ENCODE results near the gene ZCCHC4. TPM values are rescaled to one million over a fixed set of nuclear protein-coding genes. Genes with fewer than 3 reads are reported as not detected.

Gene ZCCHC4
- total and polyA plus RNA-seq, 2 of the 4 experiments (the other 2 are of a cell fraction) = 7.9 to 8.1 TPM

Other genes with a start within 250 kb of the ZCCHC4 start
- 5.0 and 6.7 TPM in 2 replicates for gene SEPSECS, start 152.3 kb upstream of the ZCCHC4 start, total RNA-seq (2012; rRNA removed)
- gene SEPSECS, start 152.3 kb upstream of the ZCCHC4 start, polyA plus RNA-seq (2012; rRNA removed) = 1.2 and 1.7 TPM in 2 replicates
- 6.5 and 25.3 TPM in 2 replicates for gene PI4K2B, start 78.7 kb upstream of the ZCCHC4 start, total RNA-seq (2012; rRNA removed)
- 6.5 and 7.6 TPM in 2 replicates for gene PI4K2B, start 78.7 kb upstream of the ZCCHC4 start, polyA plus RNA-seq (2012; rRNA removed)
- gene ANAPC4, start 64.5 kb downstream of the ZCCHC4 start, total RNA-seq (2012; rRNA removed) = 18.3 and 23.3 TPM in 2 replicates
- 9.6 and 12.4 TPM in 2 replicates for gene ANAPC4, start 64.5 kb downstream of the ZCCHC4 start, polyA plus RNA-seq (2012; rRNA removed)

Measured in IMR-90 (cell line).